ENCODE results near the gene PLA2G12B.

The PLA2G12B gene

GRCh38 chr10:72893136-72893798 lies 61.3 kb downstream of the PLA2G12B start, which contains the start of gene OIT3:
Gene OIT3 (plus strand): TSS chr10:72893739. CDS start chr10:72893799, 60 bp downstream.
- TF ChIP-seq REST (IDR thresholded peaks at IDR 0.05; ENCODE audit: insufficient read depth in 1 of 2, low read depth in 2 of 2, low read length in 2 of 2) (no peak), SIN3A (IDR thresholded peaks at IDR 0.05; ENCODE audit: borderline replicate concordance, insufficient read depth, low read length) (no peak), FOXP2 (optimal IDR thresholded peaks at IDR 0.05; ENCODE audit: borderline replicate concordance, extremely low read depth, extremely low read length, insufficient read depth) (no peak), TAF1 (IDR thresholded peaks at IDR 0.05; ENCODE audit: borderline replicate concordance, insufficient read depth, low read length) (no peak), POLR2AphosphoS5 (IDR thresholded peaks at IDR 0.05; ENCODE audit: low read depth, low read length) (no peak)

- TF ChIP-seq REST (IDR thresholded peaks at IDR 0.05; ENCODE audit: insufficient read depth in 1 of 2, low read depth in 2 of 2, low read length in 2 of 2) (no peak), TAF1 (IDR thresholded peaks at IDR 0.05; ENCODE audit: borderline replicate concordance, insufficient read depth, low read length) (no peak), POLR2AphosphoS5 (IDR thresholded peaks at IDR 0.05; ENCODE audit: low read depth, low read length) (no peak), FOXP2 (optimal IDR thresholded peaks at IDR 0.05; ENCODE audit: borderline replicate concordance, extremely low read depth, extremely low read length, insufficient read depth) (no peak), SIN3A (IDR thresholded peaks at IDR 0.05; ENCODE audit: borderline replicate concordance, insufficient read depth, low read length) (no peak)
These were observed 64.5 kb downstream of the PLA2G12B start for GRCh38 chr10:72890086-72890485.

- no peak for TF ChIP-seq TAF1 (IDR thresholded peaks at IDR 0.05; ENCODE audit: borderline replicate concordance, insufficient read depth, low read length)
- TF ChIP-seq SIN3A (IDR thresholded peaks at IDR 0.05; ENCODE audit: borderline replicate concordance, insufficient read depth, low read length), result no peak
- TF ChIP-seq POLR2AphosphoS5 (IDR thresholded peaks at IDR 0.05; ENCODE audit: low read depth, low read length), result no peak
- TF ChIP-seq FOXP2 (optimal IDR thresholded peaks at IDR 0.05; ENCODE audit: borderline replicate concordance, extremely low read depth, extremely low read length, insufficient read depth), result no peak
- no peak for TF ChIP-seq REST (IDR thresholded peaks at IDR 0.05; ENCODE audit: insufficient read depth in 1 of 2, low read depth in 2 of 2, low read length in 2 of 2)
These were observed 65.2 kb downstream of the PLA2G12B start for GRCh38 chr10:72889391-72889831.

- TF ChIP-seq POLR2AphosphoS5 (IDR thresholded peaks at IDR 0.05; ENCODE audit: low read depth, low read length) (no peak), REST (IDR thresholded peaks at IDR 0.05; ENCODE audit: insufficient read depth in 1 of 2, low read depth in 2 of 2, low read length in 2 of 2) (no peak), SIN3A (IDR thresholded peaks at IDR 0.05; ENCODE audit: borderline replicate concordance, insufficient read depth, low read length) (no peak), TAF1 (IDR thresholded peaks at IDR 0.05; ENCODE audit: borderline replicate concordance, insufficient read depth, low read length) (no peak), FOXP2 (optimal IDR thresholded peaks at IDR 0.05; ENCODE audit: borderline replicate concordance, extremely low read depth, extremely low read length, insufficient read depth) (no peak)
These were observed 66.4 kb downstream of the PLA2G12B start for GRCh38 chr10:72888151-72888638.
